Endothelial cell of umbilical vein (primary cell): ENCODE data around the gene ROPN1L. TPM values are rescaled to one million over a fixed set of nuclear protein-coding genes. Genes with fewer than 3 reads are reported as not detected.

Experiments used
- BruUV-seq: library from RNA; stranded (reverse); fragments of 400-500 nt; replicated peaks from 2 replicates; lab custom pipeline; 2021; lab: Mats Ljungman, UMichigan
- CTCF ChIA-PET: fragments of 300-600, 350-600 bp; sonication (Branson Sonifier 250); formaldehyde crosslinking; loops from one replicate; lab custom pipeline; 2021; ENCODE audit warnings: antibody characterized with exemption, inconsistent platforms; lab: Charles Lee
- POLR2A ChIA-PET: fragments of 300-600, 350-600 bp; sonication (Branson Sonifier 250); formaldehyde crosslinking; loops from one replicate; lab custom pipeline; 2021; ENCODE audit warnings: antibody characterized with exemption, inconsistent platforms; lab: Charles Lee
- DNase-seq: peaks from one replicate; pipeline ENCODE4 v3.0.0-alpha.2; 2011; ENCODE audit warnings: low read depth, low spot score
- FAIRE-seq: peaks from 2 replicates; lab custom pipeline; 2011; peaks lifted over from hg19 to GRCh38; lab: Jason Lieb, UNC
- H2AFZ ChIP-seq: 2 replicates; pipeline ENCODE4 v1.6.0; 2012; ENCODE audit warnings: low read depth, low read length, control low read depth, inconsistent platforms
- H3K27ac ChIP-seq: 2 replicates; pipeline ENCODE4 v1.5.1; 2011; ENCODE audit warnings: low read depth, mild to moderate bottlenecking, control low read depth, low read length, moderate library complexity; ENCODE audit not compliant: insufficient read depth
- H3K27me3 ChIP-seq, 2 experiments: 2 replicates each; pipeline versions ENCODE4 v1.6.0 to v1.6.1; 2011; ENCODE audit warnings: low read length in 2 of 2, mixed read lengths in 1 of 2; ENCODE audit not compliant: control insufficient read depth in 2 of 2, insufficient read depth in 2 of 2
- H3K36me3 ChIP-seq, 2 experiments: 2 replicates in 1 of 2; 3 replicates in 1 of 2; pipeline ENCODE4 v1.5.1; 2011; ENCODE audit warnings: low read length in 2 of 2, mild to moderate bottlenecking in 1 of 2, moderate library complexity in 1 of 2; ENCODE audit not compliant: control insufficient read depth in 2 of 2, insufficient read depth in 2 of 2; ENCODE audit errors: extremely low read depth in 1 of 2
- H3K4me1 ChIP-seq: 3 replicates; pipeline ENCODE4 v1.5.1; 2011; ENCODE audit warnings: mild to moderate bottlenecking, low read length; ENCODE audit not compliant: control insufficient read depth, insufficient read depth; ENCODE audit errors: extremely low read depth
- H3K4me2 ChIP-seq: 2 replicates; pipeline ENCODE4 v1.6.1; 2011; ENCODE audit warnings: low read length, control low read depth, mixed read lengths; ENCODE audit not compliant: insufficient read depth
- H3K4me3 ChIP-seq, 3 experiments: fragments of 200-600 bp in 1 of 3; sonication (generic), shearing (Covaris generic) in 1 of 3; replicated peaks in 1 of 3; 2 replicates each; pipeline ENCODE4 v1.5.1; 2011 to 2016; ENCODE audit warnings: control low read depth in 3 of 3, low read length in 3 of 3, mild to moderate bottlenecking in 2 of 3, inconsistent platforms in 1 of 3, low read depth in 1 of 3, moderate library complexity in 1 of 3; ENCODE audit not compliant: insufficient read depth in 1 of 3
- H3K79me2 ChIP-seq: 2 replicates; pipeline ENCODE4 v1.6.0; 2012; ENCODE audit warnings: low read length, inconsistent platforms; ENCODE audit not compliant: control insufficient read depth, insufficient read depth
- H3K9ac ChIP-seq: replicated peaks from 2 replicates; pipeline ENCODE3; 2011; ENCODE audit warnings: low read length, control low read depth; ENCODE audit not compliant: insufficient read depth; ENCODE audit errors: extremely low read depth
- H3K9me1 ChIP-seq: replicated peaks from 3 replicates; pipeline ENCODE4 v1.6.0; 2011; ENCODE audit warnings: mild to moderate bottlenecking, low read length; ENCODE audit not compliant: control insufficient read depth, insufficient read depth; ENCODE audit errors: extremely low read depth
- H3K9me3 ChIP-seq: replicated peaks from 2 replicates; pipeline ENCODE4 v1.5.1; 2012; ENCODE audit warnings: low read length, inconsistent platforms; ENCODE audit not compliant: control insufficient read depth, insufficient read depth
- H4K20me1 ChIP-seq: replicated peaks from 2 replicates; pipeline ENCODE3; 2011; ENCODE audit warnings: mild to moderate bottlenecking, low read length; ENCODE audit not compliant: control insufficient read depth, insufficient read depth; ENCODE audit errors: extremely low read depth
- CTCF ChIP-seq, 2 donors: IDR thresholded peaks; 1 replicate in 1 of 2; 2 replicates in 1 of 2; pipeline ENCODE4 v1.5.1; 2011; ENCODE audit warnings: low read length in 2 of 2, mild to moderate bottlenecking in 2 of 2, moderate library complexity in 2 of 2, control low read depth in 1 of 2, inconsistent platforms in 1 of 2, low read depth in 1 of 2; ENCODE audit not compliant: insufficient read depth in 1 of 2; ENCODE audit errors: extremely low read depth in 1 of 2
- EZH2 ChIP-seq: IDR thresholded peaks from 2 replicates; pipeline ENCODE4 v1.6.1; 2012; ENCODE audit warnings: borderline replicate concordance, low read depth, mild to moderate bottlenecking, moderate library complexity, low read length, inconsistent platforms; ENCODE audit not compliant: severe bottlenecking
- FOS ChIP-seq: IDR thresholded peaks from 2 replicates; pipeline ENCODE4 v1.6.1; 2011; ENCODE audit warnings: mild to moderate bottlenecking, low read length, moderate library complexity, borderline replicate concordance; ENCODE audit not compliant: insufficient read depth
- GATA2 ChIP-seq: IDR thresholded peaks from 2 replicates; pipeline ENCODE4 v1.7.0; 2011; ENCODE audit warnings: low read depth, mild to moderate bottlenecking, moderate library complexity, mixed read lengths, low read length; ENCODE audit not compliant: insufficient read length, insufficient read depth
- JUN ChIP-seq: IDR thresholded peaks from 2 replicates; pipeline ENCODE4 v1.6.1; 2011; ENCODE audit warnings: borderline replicate concordance, low read depth; ENCODE audit not compliant: insufficient read length, insufficient read depth
- MAX ChIP-seq: IDR thresholded peaks from 2 replicates; pipeline ENCODE4 v1.6.1; 2011; ENCODE audit not compliant: insufficient read depth, insufficient read length
- MYC ChIP-seq: IDR thresholded peaks from one replicate; pipeline ENCODE4 v1.6.1; 2011; ENCODE audit warnings: mild to moderate bottlenecking, low read depth, low read length
- POLR2A ChIP-seq: IDR thresholded peaks from 2 replicates; pipeline ENCODE4 v1.6.1; 2012; ENCODE audit warnings: low read depth, mild to moderate bottlenecking, control low read depth, low read length
- POLR2AphosphoS5 ChIP-seq: IDR thresholded peaks from 2 replicates; pipeline ENCODE4 v1.6.1; 2012; ENCODE audit warnings: low read depth, mild to moderate bottlenecking, control low read depth, low read length, moderate library complexity; ENCODE audit not compliant: insufficient read depth
- dilution Hi-C: fragments of 300-500 bp; cut with MboI; formaldehyde crosslinking; loops from one replicate; pipeline ENCODE4 v1.15.0; 2019; ENCODE audit warnings: low sequenced_read_pairs; ENCODE audit not compliant: extremely low pct_ligation_motif_present
- intact Hi-C: fragments of 100-400 bp; cut with micrococcal nuclease; formaldehyde crosslinking; loops from one replicate; pipeline ENCODE4 v1.10.0; 2022
- polyA plus RNA-seq, 4 experiments: library from polyadenylated mRNA; depleted of rRNA in 3 of 4; stranded (reverse) in 3 of 4; unstranded in 1 of 4; fragments of >200 nt; gene quantifications; 2 replicates each; pipeline versions ENCODE4 v1.2.1 to v1.2.3, GENCODE V29; 2011 to 2012; ENCODE audit warnings: missing spikeins in 1 of 4
- total RNA-seq: library from RNA; stranded (reverse); gene quantifications from 2 replicates; pipeline ENCODE4 v1.2.3, GENCODE V29; 2021

ROPN1L gene
- total and polyA plus RNA-seq, 2 donors (not counting 3 experiments of a cell fraction or from before 2014, with no cell fraction given), result 0.30 to 0.60 TPM

- intact Hi-C loops, result loop anchor here (5.0 kb wide), 3 partner anchors 311 to 731 kb away; partner anchors contain the start of gene DAP
- Histone ChIP-seq H3K27me3 (no peaks in the 10 kb centered on the region), H3K4me1 (no peaks in the 10 kb centered on the region), H2AFZ (no peak overlapping the region), H3K27ac (no peak overlapping the region), H3K9ac (no peak overlapping the region), H3K4me2 (no peak overlapping the region), H3K36me3 (no peaks in the 10 kb centered on the region), H3K9me3 (no peaks in the 10 kb centered on the region), H3K4me3 (no peak overlapping the region), H3K79me2 (no peaks in the 10 kb centered on the region), H4K20me1 (no peaks in the 10 kb centered on the region), H3K9me1 (no peaks in the 10 kb centered on the region)
- dilution Hi-C loops, result loop anchor here (10.0 kb wide), 1 partner anchor 174 kb away; no protein-coding TSS in a partner anchor
- no TSS peak for BruUV-seq
- DNase-seq, result no peak
- FAIRE-seq, result no peak
- CTCF ChIA-PET, result interaction anchor here (0.7 to 9.7 kb wide), 7 partner anchors 167 to 1573 kb away, joined by 3 to 283 read pairs (median 4); no protein-coding TSS in a partner anchor
- POLR2A ChIA-PET, result no interaction called here
- TF ChIP-seq JUN (no peak), POLR2AphosphoS5 (no peak), CTCF (IDR thresholded peaks at IDR 0.05; ENCODE audit: extremely low read depth in 1 of 2, insufficient read depth in 1 of 2, low read depth in 1 of 2, low read length in 2 of 2) (no peak), EZH2 (no peak), MAX (no peak), MYC (no peak), GATA2 (no peak), POLR2A (no peak), FOS (no peak)
Observed at GRCh38 chr5:10451137-10451824, 9.6 kb downstream of the ROPN1L start.
